ENCODE results near the gene SLC38A2.

The SLC38A2 gene

GRCh38 chr12:46390881-46391280 is 18.3 kb upstream of the SLC38A2 start:
- DNase-seq, result no peak

- DNase-seq, result no peak
Measured at GRCh38 chr12:46390304-46390703, 17.7 kb upstream of the SLC38A2 start.

- DNase-seq, result no peak
Measured at GRCh38 chr12:46389031-46389616, 16.6 kb upstream of the SLC38A2 start.

GRCh38 chr12:46388427-46389021 is 16.0 kb upstream of the SLC38A2 start:
- DNase-seq, result no peak

GRCh38 chr12:46387670-46388069 is 15.1 kb upstream of the SLC38A2 start:
- no peak for DNase-seq

GRCh38 chr12:46386877-46387629 is 14.5 kb upstream of the SLC38A2 start:
- peak; percentile 55 for DNase-seq

GRCh38 chr12:46386360-46386867 is 13.8 kb upstream of the SLC38A2 start:
- DNase-seq, result no peak

GRCh38 chr12:46385438-46385837 is 12.9 kb upstream of the SLC38A2 start:
- DNase-seq, result no peak

- DNase-seq, result no peak
Measured at GRCh38 chr12:46384451-46385309, 12.1 kb upstream of the SLC38A2 start.

GRCh38 chr12:46383654-46384450 is 11.3 kb upstream of the SLC38A2 start:
- DNase-seq, result peak; percentile 89

- peak; percentile 96 for DNase-seq
Measured at GRCh38 chr12:46382964-46383653, 10.5 kb upstream of the SLC38A2 start.

GRCh38 chr12:46382408-46382963 is 9.9 kb upstream of the SLC38A2 start:
- DNase-seq, result peak; percentile 41

- DNase-seq, result no peak
Measured at GRCh38 chr12:46380881-46381280, 8.3 kb upstream of the SLC38A2 start.

- peak; percentile 30 for DNase-seq
Measured at GRCh38 chr12:46380022-46380796, 7.6 kb upstream of the SLC38A2 start.

- peak; percentile 76 for DNase-seq
Measured at GRCh38 chr12:46379352-46379751, 6.8 kb upstream of the SLC38A2 start.

GRCh38 chr12:46378530-46378929 is 6.0 kb upstream of the SLC38A2 start:
- DNase-seq, result no peak

GRCh38 chr12:46377678-46378077 is 5.1 kb upstream of the SLC38A2 start:
- DNase-seq, result no peak

- DNase-seq, result no peak
Measured at GRCh38 chr12:46376579-46376978, 4.0 kb upstream of the SLC38A2 start.

- DNase-seq, result no peak
Measured at GRCh38 chr12:46374711-46375110, 2.1 kb upstream of the SLC38A2 start.

GRCh38 chr12:46374310-46374709 is 1.7 kb upstream of the SLC38A2 start:
- DNase-seq, result no peak
